Measurements from ENCODE around the gene CRKL. TPM values are rescaled to one million over a fixed set of nuclear protein-coding genes. Genes with fewer than 3 reads are reported as not detected.

Gene CRKL
- total RNA-seq, 1 experiment from 2014 or later: 106 TPM

- no peak overlapping the region for H3K4me3 Mint-ChIP-seq
- no peak for DNase-seq
- H3K27me3 Mint-ChIP-seq (ENCODE audit: low read depth): peaks cover 13% of the 10 kb centered on the region
- H3K9me3 Mint-ChIP-seq: no peaks in the 10 kb centered on the region
- Histone ChIP-seq H2BK12ac (ENCODE audit: insufficient read length, low read depth, low read length) (no peak overlapping the region), H3K9me3 (ENCODE audit: control insufficient read depth, low read depth, low read length) (no peaks in the 10 kb centered on the region), H4K8ac (replicated peaks; ENCODE audit: insufficient read length, low read depth, low read length) (no peak overlapping the region), H3K18ac (ENCODE audit: insufficient read length, low read depth, low read length) (no peak overlapping the region), H4K91ac (ENCODE audit: insufficient read length, low read depth, low read length) (no peak overlapping the region), H3K27ac (ENCODE audit: insufficient read length, low read depth, low read length) (no peak overlapping the region), H3T11ph (ENCODE audit: low read length) (no peak overlapping the region), H3K27me3 (ENCODE audit: insufficient read depth, low read length) (no peaks in the 10 kb centered on the region), H2BK5ac (ENCODE audit: insufficient read length, low read length) (no peak overlapping the region), H3K9ac (ENCODE audit: extremely low read depth, insufficient read length, low read length) (no peak overlapping the region), H2BK15ac (ENCODE audit: low read depth, low read length) (no peak overlapping the region), H2AK5ac (ENCODE audit: insufficient read length, low read length) (no peak overlapping the region), H3K79me1 (ENCODE audit: insufficient read depth, low read depth, low read length, poor library complexity, severe bottlenecking) (peaks cover 5% of the 10 kb centered on the region), H3K4ac (ENCODE audit: low read depth, low read length) (no peak overlapping the region), H3K14ac (ENCODE audit: insufficient read depth, low read length) (no peak overlapping the region), H2BK120ac (ENCODE audit: low read depth, low read length, poor library complexity, severe bottlenecking) (no peak overlapping the region), H3K56ac (ENCODE audit: insufficient read length, low read depth, low read length) (no peak overlapping the region), H3K4me1 (ENCODE audit: insufficient read depth, low read length) (no peaks in the 10 kb centered on the region), H4K5ac (ENCODE audit: insufficient read length, low read depth, low read length) (no peak overlapping the region), H3K79me2 (ENCODE audit: insufficient read depth, low read length) (no peaks in the 10 kb centered on the region; the same call in 1 of the 2 replicates), H3K4me2 (ENCODE audit: insufficient read depth, insufficient read length, low read length) (no peak overlapping the region), H2AFZ (ENCODE audit: low read length) (no peak overlapping the region), H3K23me2 (ENCODE audit: insufficient read length, low read depth, low read length, poor library complexity, severe bottlenecking) (peaks cover 4% of the 10 kb centered on the region), H2BK20ac (ENCODE audit: low read depth, low read length, poor library complexity, severe bottlenecking) (no peak overlapping the region), H3K23ac (ENCODE audit: insufficient read length, low read depth, low read length) (no peak overlapping the region), H4K20me1 (ENCODE audit: control insufficient read depth, insufficient read depth, insufficient read length) (no peaks in the 10 kb centered on the region)
- peak overlapping the region in 2 of 3 experiments; percentile 34 to 86; a peak in 3 of 7 replicates for H3K27ac Mint-ChIP-seq
- H3K4me1 Mint-ChIP-seq: peaks cover 10 to 11% of the 10 kb centered on the region in 2 experiments
- no peak for TF ChIP-seq CTCF (conservative IDR thresholded peaks at IDR 0.05)
- H3K36me3 Mint-ChIP-seq (ENCODE audit: insufficient read depth in 1 of 3, low read depth in 3 of 3): peaks cover 20 to 52% (median 50%) of the 10 kb centered on the region in 3 experiments; a peak in 6 of 7 replicates
- WGBS (ENCODE audit: extremely low coverage, insufficient read length, low lambda C conversion rate): no CpG with 5 or more reads among the region's 8 CpGs
Measured at GRCh38 chr22:20953668-20954500, 36.7 kb downstream of the CRKL start.
